ENCODE results near the gene RWDD2A. TPM values are rescaled to one million over a fixed set of nuclear protein-coding genes. Genes with fewer than 3 reads are reported as not detected.

The RWDD2A gene
- total and polyA plus RNA-seq, 2 of the 8 experiments (the other 6 are each of a cell fraction or from before 2014, with no cell fraction given): 2.1 to 3.6 TPM

DNA sequence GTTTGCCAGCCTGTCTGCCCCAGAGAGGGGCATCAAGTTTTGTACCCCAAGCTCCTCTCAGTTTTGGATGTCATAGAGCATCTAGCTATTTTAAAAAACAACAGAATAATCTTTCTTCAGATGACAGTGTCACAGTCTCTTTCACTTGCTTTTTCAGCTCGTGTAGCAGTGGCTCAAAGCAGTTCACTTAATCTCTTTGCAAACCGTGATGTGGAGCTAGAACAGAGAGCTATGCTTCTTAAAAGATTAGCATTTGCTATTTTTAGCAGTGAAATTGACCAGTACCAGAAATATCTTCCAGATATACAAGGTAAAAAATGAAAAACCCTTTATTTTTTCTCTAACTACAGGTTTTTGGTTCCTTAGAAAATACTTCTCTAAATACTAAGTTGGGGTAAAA lies 37.4 kb upstream of the RWDD2A start:
- peaks cover 0 to 2% of the 10 kb centered on the region in 2 experiments for H4K20me1 ChIP-seq (replicated peaks in 1 of 2; ENCODE audit: control insufficient read depth in 1 of 2, insufficient read depth in 2 of 2, low read length in 2 of 2)
- no peak overlapping the region for H3K18ac ChIP-seq (ENCODE audit: extremely low read depth, low read length)
- H3K79me2 ChIP-seq (ENCODE audit: control insufficient read depth in 1 of 2, insufficient read depth in 2 of 2, low read length in 2 of 2): no peaks in the 10 kb centered on the region
- no peaks in the 10 kb centered on the region for H3K9me3 ChIP-seq (ENCODE audit: insufficient read depth in 2 of 2, low read depth in 1 of 2, low read length in 1 of 2)
- H3K79me1 ChIP-seq (ENCODE audit: low read depth, low read length): no peaks in the 10 kb centered on the region
- POLR2A ChIA-PET (ENCODE audit: partially characterized antibody): no interaction called here
- peaks cover 0 to 60% (median 14%) of the 10 kb centered on the region in 4 experiments; a peak in 5 of 8 replicates for H3K36me3 ChIP-seq (ENCODE audit: control insufficient read depth in 2 of 4, insufficient read depth in 4 of 4, low read length in 3 of 4)
- no peak overlapping the region for H2BK120ac ChIP-seq (replicated peaks; ENCODE audit: low read depth, low read length)
- H3K27me3 ChIP-seq (replicated peaks in 1 of 4; ENCODE audit: control insufficient read depth in 3 of 4, extremely low read depth in 1 of 4, insufficient read depth in 3 of 4, low read length in 3 of 4): peaks cover 0 to 1% (median 0%) of the 10 kb centered on the region in 4 experiments; a peak in 1 of 7 replicates
- no peak overlapping the region for H3K9ac ChIP-seq (replicated peaks in 1 of 4; ENCODE audit: extremely low read depth in 1 of 4, low read depth in 3 of 4, low read length in 3 of 4)
- H2AFZ ChIP-seq (ENCODE audit: low read length): no peak overlapping the region
- H3K4ac ChIP-seq (replicated peaks; ENCODE audit: insufficient read length, low read depth, low read length): no peak overlapping the region
- no peaks in the 10 kb centered on the region for H3K23me2 ChIP-seq (ENCODE audit: low read depth, low read length)
- H4K5ac ChIP-seq (ENCODE audit: insufficient read length, low read depth, low read length): no peak overlapping the region
- H2AK5ac ChIP-seq (ENCODE audit: low read depth, low read length): no peak overlapping the region
- 89% methylated on average over 2 of the region's 2 CpGs; no CpG with 5 or more reads in 1 of the 2 experiments for WGBS, 2 experiments (ENCODE audit: extremely low coverage in 1 of 2, insufficient coverage in 1 of 2, insufficient read length in 1 of 2, insufficient replicate concordance in 2 of 2, low coverage in 1 of 2, low lambda C conversion rate in 2 of 2, missing lambda C conversion rate in 1 of 2)
- no peak overlapping the region for H3K56ac ChIP-seq (replicated peaks; ENCODE audit: insufficient read length, low read depth, low read length)
- no peak overlapping the region for H3K27ac ChIP-seq (ENCODE audit: low read depth, low read length)
- DNase-seq (ENCODE audit: low read depth in 1 of 2, low spot score in 2 of 2) (no peak), FAIRE-seq (no peak)
- no peaks in the 10 kb centered on the region for H3K4me1 ChIP-seq (replicated peaks in 1 of 4; ENCODE audit: control insufficient read depth in 3 of 4, insufficient read depth in 4 of 4, low read length in 3 of 4)
- H2BK12ac ChIP-seq (ENCODE audit: low read depth, low read length): no peak overlapping the region
- H3K4me3 ChIP-seq (ENCODE audit: extremely low read depth in 1 of 4, insufficient read depth in 2 of 4, low read depth in 3 of 4, low read length in 4 of 4): no peak overlapping the region
- H2BK5ac ChIP-seq (ENCODE audit: low read depth, low read length): no peak overlapping the region
- H3K14ac ChIP-seq (ENCODE audit: insufficient read length): no peak overlapping the region
- H4K8ac ChIP-seq (ENCODE audit: extremely low read depth, insufficient read depth, low read length): no peak overlapping the region
- no peak overlapping the region for H3K4me2 ChIP-seq (ENCODE audit: insufficient read depth in 1 of 2, low read depth in 2 of 2, low read length in 2 of 2)
- no peak overlapping the region for H2BK20ac ChIP-seq (ENCODE audit: low read length)
- CTCF ChIA-PET (ENCODE audit: partially characterized antibody): interaction anchor here (1.0 kb wide), 1 partner anchor 11 kb away, joined by 3 read pairs; no protein-coding TSS in a partner anchor
- H2BK15ac ChIP-seq (ENCODE audit: low read length): no peak overlapping the region
- H4K91ac ChIP-seq (replicated peaks; ENCODE audit: insufficient read length, low read length): no peak overlapping the region
- H3K23ac ChIP-seq (ENCODE audit: insufficient read length): no peak overlapping the region
- TF ChIP-seq, protein P1, sequence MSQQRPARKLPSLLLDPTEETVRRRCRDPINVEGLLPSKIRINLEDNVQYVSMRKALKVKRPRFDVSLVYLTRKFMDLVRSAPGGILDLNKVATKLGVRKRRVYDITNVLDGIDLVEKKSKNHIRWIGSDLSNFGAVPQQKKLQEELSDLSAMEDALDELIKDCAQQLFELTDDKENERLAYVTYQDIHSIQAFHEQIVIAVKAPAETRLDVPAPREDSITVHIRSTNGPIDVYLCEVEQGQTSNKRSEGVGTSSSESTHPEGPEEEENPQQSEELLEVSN (IDR thresholded peaks at IDR 0.05): no peak
- no peak for TF ChIP-seq RAD21 (IDR thresholded peaks at IDR 0.05 in 1 of 2, conservative IDR thresholded peaks at IDR 0.05 in 1 of 2; ENCODE audit: low read depth in 2 of 2, low read length in 2 of 2)
- TF ChIP-seq KDM4A (IDR thresholded peaks at IDR 0.05; ENCODE audit: low read depth, low read length, severe bottlenecking): no peak
- TF ChIP-seq KDM1A (IDR thresholded peaks at IDR 0.05; ENCODE audit: borderline replicate concordance, low read length): no peak
- no peak for TF ChIP-seq SP2 (IDR thresholded peaks at IDR 0.05; ENCODE audit: low read length)
- TF ChIP-seq CHD2 (IDR thresholded peaks at IDR 0.05; ENCODE audit: low read length): no peak
- no peak for TF ChIP-seq HDAC6 (IDR thresholded peaks at IDR 0.05; ENCODE audit: low read depth, low read length)
- no peak for TF ChIP-seq KDM5A (IDR thresholded peaks at IDR 0.05; ENCODE audit: low read length)
- TF ChIP-seq SIX5 (IDR thresholded peaks at IDR 0.05; ENCODE audit: low read depth, low read length): no peak
- TF ChIP-seq ZNF274 (IDR thresholded peaks at IDR 0.05; ENCODE audit: borderline replicate concordance, extremely low read depth, low read length): no peak
- no peak for TF ChIP-seq RNF2 (IDR thresholded peaks at IDR 0.05; ENCODE audit: borderline replicate concordance, low read depth, low read length, missing control alignments, poor library complexity, severe bottlenecking)
- TF ChIP-seq CBX5 (IDR thresholded peaks at IDR 0.05; ENCODE audit: low read depth, low read length): no peak

Measured in H1 (cell line).